Endothelial cell of umbilical vein (primary cell): ENCODE measurements around the gene RAB40C. TPM values are rescaled to one million over a fixed set of nuclear protein-coding genes. Genes with fewer than 3 reads are reported as not detected.

Experiments
- BruUV-seq: library from RNA; stranded (reverse); fragments of 400-500 nt; replicated peaks from 2 replicates; lab custom pipeline; 2021; lab: Mats Ljungman, UMichigan
- CTCF ChIA-PET: fragments of 300-600, 350-600 bp; sonication (Branson Sonifier 250); formaldehyde crosslinking; loops from one replicate; lab custom pipeline; 2021; ENCODE audit warnings: antibody characterized with exemption, inconsistent platforms; lab: Charles Lee
- POLR2A ChIA-PET: fragments of 300-600, 350-600 bp; sonication (Branson Sonifier 250); formaldehyde crosslinking; loops from one replicate; lab custom pipeline; 2021; ENCODE audit warnings: antibody characterized with exemption, inconsistent platforms; lab: Charles Lee
- DNase-seq: peaks from one replicate; pipeline ENCODE4 v3.0.0-alpha.2; 2011; ENCODE audit warnings: low read depth, low spot score
- FAIRE-seq: peaks from 2 replicates; lab custom pipeline; 2011; peaks lifted over from hg19 to GRCh38; lab: Jason Lieb, UNC
- H2AFZ ChIP-seq: 2 replicates; pipeline ENCODE4 v1.6.0; 2012; ENCODE audit warnings: low read depth, low read length, control low read depth, inconsistent platforms
- H3K27ac ChIP-seq: 2 replicates; pipeline ENCODE4 v1.5.1; 2011; ENCODE audit warnings: low read depth, mild to moderate bottlenecking, control low read depth, low read length, moderate library complexity; ENCODE audit not compliant: insufficient read depth
- H3K27me3 ChIP-seq, 2 experiments: 2 replicates each; pipeline versions ENCODE4 v1.6.0 to v1.6.1; 2011; ENCODE audit warnings: low read length in 2 of 2, mixed read lengths in 1 of 2; ENCODE audit not compliant: control insufficient read depth in 2 of 2, insufficient read depth in 2 of 2
- H3K36me3 ChIP-seq, 2 experiments: 2 replicates in 1 of 2; 3 replicates in 1 of 2; pipeline ENCODE4 v1.5.1; 2011; ENCODE audit warnings: low read length in 2 of 2, mild to moderate bottlenecking in 1 of 2, moderate library complexity in 1 of 2; ENCODE audit not compliant: control insufficient read depth in 2 of 2, insufficient read depth in 2 of 2; ENCODE audit errors: extremely low read depth in 1 of 2
- H3K4me1 ChIP-seq: 3 replicates; pipeline ENCODE4 v1.5.1; 2011; ENCODE audit warnings: mild to moderate bottlenecking, low read length; ENCODE audit not compliant: control insufficient read depth, insufficient read depth; ENCODE audit errors: extremely low read depth
- H3K4me2 ChIP-seq: 2 replicates; pipeline ENCODE4 v1.6.1; 2011; ENCODE audit warnings: low read length, control low read depth, mixed read lengths; ENCODE audit not compliant: insufficient read depth
- H3K4me3 ChIP-seq, 3 experiments: fragments of 200-600 bp in 1 of 3; sonication (generic), shearing (Covaris generic) in 1 of 3; replicated peaks in 1 of 3; 2 replicates each; pipeline ENCODE4 v1.5.1; 2011 to 2016; ENCODE audit warnings: control low read depth in 3 of 3, low read length in 3 of 3, mild to moderate bottlenecking in 2 of 3, inconsistent platforms in 1 of 3, low read depth in 1 of 3, moderate library complexity in 1 of 3; ENCODE audit not compliant: insufficient read depth in 1 of 3
- H3K79me2 ChIP-seq: 2 replicates; pipeline ENCODE4 v1.6.0; 2012; ENCODE audit warnings: low read length, inconsistent platforms; ENCODE audit not compliant: control insufficient read depth, insufficient read depth
- H3K9ac ChIP-seq: replicated peaks from 2 replicates; pipeline ENCODE3; 2011; ENCODE audit warnings: low read length, control low read depth; ENCODE audit not compliant: insufficient read depth; ENCODE audit errors: extremely low read depth
- H3K9me1 ChIP-seq: replicated peaks from 3 replicates; pipeline ENCODE4 v1.6.0; 2011; ENCODE audit warnings: mild to moderate bottlenecking, low read length; ENCODE audit not compliant: control insufficient read depth, insufficient read depth; ENCODE audit errors: extremely low read depth
- H3K9me3 ChIP-seq: replicated peaks from 2 replicates; pipeline ENCODE4 v1.5.1; 2012; ENCODE audit warnings: low read length, inconsistent platforms; ENCODE audit not compliant: control insufficient read depth, insufficient read depth
- H4K20me1 ChIP-seq: replicated peaks from 2 replicates; pipeline ENCODE3; 2011; ENCODE audit warnings: mild to moderate bottlenecking, low read length; ENCODE audit not compliant: control insufficient read depth, insufficient read depth; ENCODE audit errors: extremely low read depth
- CTCF ChIP-seq, 2 donors: IDR thresholded peaks; 1 replicate in 1 of 2; 2 replicates in 1 of 2; pipeline ENCODE4 v1.5.1; 2011; ENCODE audit warnings: low read length in 2 of 2, mild to moderate bottlenecking in 2 of 2, moderate library complexity in 2 of 2, control low read depth in 1 of 2, inconsistent platforms in 1 of 2, low read depth in 1 of 2; ENCODE audit not compliant: insufficient read depth in 1 of 2; ENCODE audit errors: extremely low read depth in 1 of 2
- EZH2 ChIP-seq: IDR thresholded peaks from 2 replicates; pipeline ENCODE4 v1.6.1; 2012; ENCODE audit warnings: borderline replicate concordance, low read depth, mild to moderate bottlenecking, moderate library complexity, low read length, inconsistent platforms; ENCODE audit not compliant: severe bottlenecking
- FOS ChIP-seq: IDR thresholded peaks from 2 replicates; pipeline ENCODE4 v1.6.1; 2011; ENCODE audit warnings: mild to moderate bottlenecking, low read length, moderate library complexity, borderline replicate concordance; ENCODE audit not compliant: insufficient read depth
- GATA2 ChIP-seq: IDR thresholded peaks from 2 replicates; pipeline ENCODE4 v1.7.0; 2011; ENCODE audit warnings: low read depth, mild to moderate bottlenecking, moderate library complexity, mixed read lengths, low read length; ENCODE audit not compliant: insufficient read length, insufficient read depth
- JUN ChIP-seq: IDR thresholded peaks from 2 replicates; pipeline ENCODE4 v1.6.1; 2011; ENCODE audit warnings: borderline replicate concordance, low read depth; ENCODE audit not compliant: insufficient read length, insufficient read depth
- MYC ChIP-seq: IDR thresholded peaks from one replicate; pipeline ENCODE4 v1.6.1; 2011; ENCODE audit warnings: mild to moderate bottlenecking, low read depth, low read length
- POLR2A ChIP-seq: IDR thresholded peaks from 2 replicates; pipeline ENCODE4 v1.6.1; 2012; ENCODE audit warnings: low read depth, mild to moderate bottlenecking, control low read depth, low read length
- POLR2AphosphoS5 ChIP-seq: IDR thresholded peaks from 2 replicates; pipeline ENCODE4 v1.6.1; 2012; ENCODE audit warnings: low read depth, mild to moderate bottlenecking, control low read depth, low read length, moderate library complexity; ENCODE audit not compliant: insufficient read depth
- dilution Hi-C: fragments of 300-500 bp; cut with MboI; formaldehyde crosslinking; loops from one replicate; pipeline ENCODE4 v1.15.0; 2019; ENCODE audit warnings: low sequenced_read_pairs; ENCODE audit not compliant: extremely low pct_ligation_motif_present
- intact Hi-C: fragments of 100-400 bp; cut with micrococcal nuclease; formaldehyde crosslinking; loops from one replicate; pipeline ENCODE4 v1.10.0; 2022
- polyA plus RNA-seq, 4 experiments: library from polyadenylated mRNA; depleted of rRNA in 3 of 4; stranded (reverse) in 3 of 4; unstranded in 1 of 4; fragments of >200 nt; gene quantifications; 2 replicates each; pipeline versions ENCODE4 v1.2.1 to v1.2.3, GENCODE V29; 2011 to 2012; ENCODE audit warnings: missing spikeins in 1 of 4
- total RNA-seq: library from RNA; stranded (reverse); gene quantifications from 2 replicates; pipeline ENCODE4 v1.2.3, GENCODE V29; 2021
- TF ChIP-seq, protein P1 (sequence below): IDR thresholded peaks from 2 replicates; pipeline ENCODE4 v1.6.1; 2011; ENCODE audit not compliant: insufficient read depth, insufficient read length

RAB40C gene
- total and polyA plus RNA-seq, 2 donors (not counting 3 experiments of a cell fraction or from before 2014, with no cell fraction given) = 12.4 to 18.8 TPM

DNA sequence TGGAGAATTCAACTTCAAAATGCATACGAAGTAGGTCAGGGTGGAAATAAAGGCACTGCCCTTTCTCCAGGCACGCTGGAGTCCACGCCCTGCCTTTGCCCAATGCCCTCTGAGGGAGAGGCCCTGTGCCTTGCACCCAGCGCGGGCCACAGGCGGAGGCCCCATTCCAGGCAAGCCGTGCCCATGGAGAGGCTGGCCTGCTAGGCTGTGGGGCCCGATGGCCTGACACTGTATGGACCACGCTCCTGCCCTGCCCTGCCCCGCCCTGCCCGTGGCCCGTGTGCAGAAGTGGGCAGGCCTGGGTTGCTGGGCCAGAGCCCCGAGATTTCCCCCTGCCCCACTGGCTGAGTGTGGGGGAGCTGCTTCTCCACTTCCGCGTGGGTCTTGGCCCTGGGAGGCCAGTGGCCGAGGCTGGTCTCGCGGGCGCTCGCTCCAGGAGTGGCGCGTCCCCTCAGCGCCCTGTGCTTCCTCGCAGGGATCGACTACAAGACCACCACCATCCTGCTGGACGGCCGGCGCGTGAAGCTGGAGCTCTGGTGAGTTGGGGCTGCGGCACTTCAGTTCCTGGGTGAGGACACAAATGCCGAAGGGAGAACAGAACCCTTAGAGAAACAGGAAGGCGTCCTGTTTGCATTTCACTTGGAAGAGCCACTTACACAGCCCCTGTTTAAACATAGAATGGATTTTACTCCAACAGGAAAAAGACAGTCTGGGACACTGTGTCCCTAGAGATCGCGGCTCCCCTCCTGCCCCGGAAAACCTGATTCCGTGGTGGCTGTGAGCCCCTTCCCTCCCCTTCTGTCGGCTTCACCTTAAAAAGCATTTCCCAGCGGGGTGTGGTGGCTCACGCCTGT lies 27.1 kb downstream of the RAB40C start:
- TF ChIP-seq CTCF (IDR thresholded peaks at IDR 0.05; ENCODE audit: extremely low read depth in 1 of 2, insufficient read depth in 1 of 2, low read depth in 1 of 2, low read length in 2 of 2) = no peak
- TF ChIP-seq, protein P1, sequence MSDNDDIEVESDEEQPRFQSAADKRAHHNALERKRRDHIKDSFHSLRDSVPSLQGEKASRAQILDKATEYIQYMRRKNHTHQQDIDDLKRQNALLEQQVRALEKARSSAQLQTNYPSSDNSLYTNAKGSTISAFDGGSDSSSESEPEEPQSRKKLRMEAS = no peak
- no peak overlapping the region for H3K9ac ChIP-seq
- no TSS peak for BruUV-seq
- ChIA-PET CTCF (interaction anchor here (1.5 kb wide), 1 partner anchor 16 kb away, joined by 3 read pairs; no protein-coding TSS in a partner anchor), POLR2A (no interaction called here)
- H4K20me1 ChIP-seq = no peaks in the 10 kb centered on the region
- H3K4me1 ChIP-seq = no peaks in the 10 kb centered on the region
- no peaks in the 10 kb centered on the region for H3K79me2 ChIP-seq
- no peak for DNase-seq
- no peak overlapping the region for H3K4me3 ChIP-seq
- no peaks in the 10 kb centered on the region for H3K9me1 ChIP-seq
- intact Hi-C loops (no loop called here), dilution Hi-C loops (no loop called here)
- no peak overlapping the region for H3K27ac ChIP-seq
- H2AFZ ChIP-seq = no peak overlapping the region
- H3K27me3 ChIP-seq = no peaks in the 10 kb centered on the region
- no peaks in the 10 kb centered on the region for H3K36me3 ChIP-seq
- no peaks in the 10 kb centered on the region for H3K9me3 ChIP-seq
- no peak for FAIRE-seq
- H3K4me2 ChIP-seq = no peak overlapping the region

DNA sequence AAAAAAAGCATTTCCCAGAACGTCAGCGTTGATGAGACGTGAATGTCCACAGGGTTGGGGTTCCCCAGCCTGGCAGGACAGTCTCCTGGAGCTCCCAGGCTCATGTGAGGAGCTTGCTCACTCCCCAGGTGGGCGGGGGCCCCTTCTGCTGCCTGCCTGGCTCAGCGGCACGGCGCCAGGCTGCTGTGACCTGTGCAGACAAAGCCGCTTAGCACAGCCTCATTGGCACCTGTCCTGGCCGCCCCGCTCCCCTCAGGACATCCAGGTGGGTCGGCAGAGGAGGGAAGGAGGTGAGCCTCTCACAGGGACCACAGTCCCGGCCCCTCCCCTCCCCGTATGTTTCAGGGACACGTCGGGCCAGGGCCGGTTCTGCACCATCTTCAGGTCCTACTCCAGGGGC lies 28.0 kb downstream of the RAB40C start:
- no peaks in the 10 kb centered on the region for H3K79me2 ChIP-seq
- H3K27ac ChIP-seq = no peak overlapping the region
- FAIRE-seq (no peak), DNase-seq (no peak)
- TF ChIP-seq POLR2AphosphoS5 (no peak), FOS (no peak), JUN (no peak), POLR2A (no peak), GATA2 (no peak), EZH2 (no peak), MYC (no peak), CTCF (IDR thresholded peaks at IDR 0.05; ENCODE audit: extremely low read depth in 1 of 2, insufficient read depth in 1 of 2, low read depth in 1 of 2, low read length in 2 of 2) (no peak)
- TF ChIP-seq, protein P1 = no peak
- CTCF ChIA-PET = no interaction called here
- H3K9ac ChIP-seq = no peak overlapping the region
- dilution Hi-C loops (no loop called here), intact Hi-C loops (no loop called here)
- no peaks in the 10 kb centered on the region for H3K9me3 ChIP-seq
- H3K9me1 ChIP-seq = no peaks in the 10 kb centered on the region
- no peaks in the 10 kb centered on the region for H4K20me1 ChIP-seq
- H3K36me3 ChIP-seq = no peaks in the 10 kb centered on the region
- no peaks in the 10 kb centered on the region for H3K4me1 ChIP-seq
- H3K4me3 ChIP-seq = no peak overlapping the region
- no peak overlapping the region for H3K4me2 ChIP-seq
- no peaks in the 10 kb centered on the region for H3K27me3 ChIP-seq
- no TSS peak for BruUV-seq
- POLR2A ChIA-PET = no interaction called here
- no peak overlapping the region for H2AFZ ChIP-seq
